GM21360 (cell line): ENCODE measurements around the gene POSTN.
"Not testable (repeated sequence)": the region's sequence is repeated elsewhere in the genome, so short reads cannot be mapped to it uniquely, and the experiment has no call there.

Source experiments
- ATAC-seq: cut with Tn5 transposase; IDR thresholded peaks from one replicate; pipeline ENCODE4 v1.9.1; 2021; ENCODE audit warnings: mild to moderate bottlenecking, moderate library complexity; ENCODE audit not compliant: unreplicated experiment

The POSTN gene

GRCh38 chr13:37596805-37597204, 1.8 kb downstream of the POSTN start:
- ATAC-seq, result no peak

GRCh38 chr13:37595162-37595561, 3.4 kb downstream of the POSTN start:
- ATAC-seq, result no peak

GRCh38 chr13:37594550-37594949, 4.0 kb downstream of the POSTN start:
- ATAC-seq, result no peak

- not testable (repeated sequence) for ATAC-seq
Observed at GRCh38 chr13:37589381-37589780, 9.2 kb downstream of the POSTN start.

DNA sequence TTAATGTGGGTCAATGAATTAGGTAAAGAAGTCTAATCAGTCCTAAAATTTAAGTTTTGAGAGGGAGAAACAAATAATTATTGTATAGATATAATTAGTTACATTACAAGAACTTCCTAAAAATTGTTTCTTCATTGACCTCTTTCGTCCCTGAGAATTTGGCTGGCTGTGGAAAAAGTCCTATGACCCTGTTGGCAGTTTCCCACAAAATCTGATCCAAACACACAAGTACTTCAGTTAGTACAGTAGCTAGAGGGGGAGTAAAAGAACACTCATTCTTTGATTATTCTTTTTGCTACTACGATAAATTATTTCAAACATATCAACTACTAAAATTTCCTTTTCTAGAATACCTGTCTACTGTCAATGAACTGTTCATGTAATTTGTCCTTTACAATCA, 11.3 kb downstream of the POSTN start:
- ATAC-seq, result no peak

DNA sequence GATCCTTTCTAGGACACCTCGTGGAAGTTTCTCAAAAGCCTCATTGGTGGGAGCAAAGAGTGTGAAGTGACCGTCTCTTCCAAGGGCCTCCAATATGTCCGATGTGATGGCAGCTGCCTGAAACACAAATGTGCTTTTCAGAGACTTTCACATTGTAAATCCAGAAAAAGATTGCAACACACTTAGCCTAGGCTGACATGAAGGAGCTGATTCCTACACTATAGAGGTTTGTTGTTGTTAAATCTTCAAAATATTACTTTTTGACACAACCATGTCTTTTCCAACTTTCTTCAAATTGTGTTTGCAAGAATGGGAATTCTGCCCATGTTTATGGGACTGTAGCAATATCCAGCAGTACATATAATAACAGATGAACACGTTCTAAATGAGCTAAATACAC, 12.4 kb downstream of the POSTN start:
- ATAC-seq, result no peak

DNA sequence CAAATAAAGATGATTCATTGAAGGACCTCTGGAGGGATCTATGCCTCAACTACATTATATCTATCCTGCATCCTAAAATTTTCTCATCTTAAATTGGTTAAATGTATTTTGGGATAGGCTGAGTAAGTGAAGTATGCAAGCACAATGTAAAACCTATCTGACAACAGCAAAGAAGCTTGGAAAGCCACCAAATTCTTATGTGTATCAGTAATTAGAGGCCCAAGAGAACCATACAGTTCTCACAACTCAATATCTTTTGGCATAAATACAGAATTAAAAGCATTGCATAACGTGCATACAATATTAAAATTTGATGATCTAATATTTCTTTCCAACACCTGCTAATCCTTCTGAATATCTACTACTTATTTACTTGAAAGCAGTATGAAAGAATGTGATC, 13.0 kb downstream of the POSTN start:
- ATAC-seq, result no peak

DNA sequence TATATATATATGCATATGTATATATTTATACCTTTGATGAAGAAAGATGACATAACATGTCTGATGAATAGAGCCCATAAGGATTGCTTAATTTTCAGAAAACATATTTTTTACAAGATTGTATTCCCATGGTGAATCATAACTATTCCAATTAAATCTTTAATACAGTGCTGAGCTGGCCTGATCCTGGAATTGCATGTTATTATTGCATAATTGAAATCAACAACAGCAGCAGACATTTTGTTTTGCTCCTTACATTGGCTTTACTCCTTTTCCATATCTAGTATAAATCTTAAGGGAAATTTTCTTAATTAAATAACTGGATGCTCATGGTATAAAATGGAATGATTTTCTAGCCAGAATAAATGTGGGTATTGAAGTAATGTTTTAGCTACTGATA, 22.0 kb downstream of the POSTN start:
- ATAC-seq, result no peak

DNA sequence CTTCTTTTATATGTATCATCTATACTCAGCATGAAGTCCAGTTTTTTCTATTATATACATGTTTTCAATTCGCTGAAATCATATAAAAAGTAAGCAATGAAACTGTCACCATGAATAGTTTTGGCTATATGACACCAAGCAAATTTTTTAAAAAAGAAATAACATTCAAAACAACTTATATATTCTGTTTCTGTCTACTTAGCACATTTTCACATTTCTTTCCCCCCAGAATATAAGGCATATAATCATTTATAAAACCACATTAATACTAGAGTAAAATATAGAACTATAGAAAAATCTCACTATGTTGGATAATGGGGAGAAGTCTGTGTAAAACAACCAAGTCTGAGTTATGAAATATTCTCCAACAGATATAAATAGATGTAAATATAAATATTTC, 33.1 kb downstream of the POSTN start:
- no peak for ATAC-seq

DNA sequence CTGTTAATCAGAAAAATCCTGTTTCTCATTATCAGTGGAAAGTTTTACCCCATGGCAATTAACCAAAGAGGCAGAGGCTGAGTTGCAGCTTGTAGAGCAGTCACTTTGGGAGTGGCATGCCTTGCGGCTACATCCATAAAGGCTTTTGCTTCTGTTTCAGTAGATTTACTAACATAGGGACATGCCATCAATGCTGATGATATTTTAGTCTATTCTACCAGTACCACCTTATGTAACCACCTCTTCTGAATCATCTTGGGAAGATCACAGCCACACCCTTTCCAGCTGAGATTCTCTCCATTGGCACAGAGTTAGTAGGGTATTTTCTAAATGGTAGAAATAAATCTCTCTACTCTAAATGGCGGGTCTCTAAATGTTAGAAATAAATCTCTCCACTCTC, 37.5 kb downstream of the POSTN start:
- no peak for ATAC-seq

DNA sequence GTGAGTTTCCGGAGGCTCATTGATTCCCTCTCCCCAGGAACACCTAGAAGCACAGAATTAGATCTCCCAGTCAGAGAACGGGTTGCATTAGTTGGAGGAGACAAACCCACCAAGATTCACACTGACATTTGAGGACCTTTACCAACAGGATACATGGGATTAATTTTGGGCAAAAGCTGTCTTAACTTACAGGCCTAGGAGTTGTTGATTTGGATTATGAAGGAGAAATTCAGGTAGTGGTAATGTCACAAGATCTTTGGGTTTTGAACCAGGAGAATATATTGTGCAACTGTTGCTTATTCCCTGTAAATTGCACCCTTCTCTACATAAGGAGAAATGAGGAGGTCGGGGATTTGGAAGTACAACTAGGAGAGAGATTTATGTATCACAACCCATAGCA, 38.0 kb downstream of the POSTN start:
- no peak for ATAC-seq

GRCh38 chr13:37558766-37559165, 39.8 kb downstream of the POSTN start:
- not testable (repeated sequence) for ATAC-seq

DNA sequence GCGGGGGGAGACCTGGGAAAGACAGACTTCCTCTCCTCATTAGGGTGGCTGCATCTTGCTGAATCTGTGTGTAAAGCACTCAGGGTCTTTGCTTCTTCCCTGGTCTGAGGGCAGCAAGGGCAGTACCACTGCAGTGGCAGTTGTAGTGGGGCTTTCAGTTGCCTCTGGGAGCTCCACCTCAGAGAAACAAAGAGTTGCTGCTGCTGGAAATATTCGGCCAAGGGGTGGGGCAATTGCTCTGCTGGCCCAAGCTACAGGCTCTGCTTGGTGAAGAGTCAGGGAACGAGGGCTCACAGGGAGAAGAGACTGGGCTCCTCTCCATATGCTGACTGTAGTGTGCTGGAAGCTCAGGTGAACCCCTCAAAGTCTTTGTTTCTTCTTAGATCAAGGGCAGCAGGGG, 52.5 kb downstream of the POSTN start:
- no peak for ATAC-seq

- no peak for ATAC-seq
Observed at GRCh38 chr13:37544995-37545394, 53.6 kb downstream of the POSTN start.

GRCh38 chr13:37539976-37540605, 58.5 kb downstream of the POSTN start:
- ATAC-seq, result no peak

DNA sequence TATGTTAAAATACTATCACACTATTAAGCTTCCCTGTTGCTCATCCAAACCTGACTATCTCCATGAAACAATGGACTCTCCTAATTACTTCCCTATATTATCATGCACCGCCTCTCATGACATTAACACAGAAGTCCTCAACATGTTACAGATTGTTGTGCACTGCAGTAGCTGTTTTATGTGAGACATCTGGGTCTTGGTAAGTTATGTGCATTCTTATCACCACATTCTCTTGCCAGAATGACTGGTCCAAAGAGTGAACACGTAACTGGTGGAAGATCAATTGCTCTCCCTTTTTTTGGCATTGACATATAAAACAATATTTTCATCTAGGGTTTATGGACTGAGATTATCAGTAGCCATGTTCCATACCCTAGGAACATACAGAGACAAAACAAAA, 59.4 kb downstream of the POSTN start:
- no peak for ATAC-seq

DNA sequence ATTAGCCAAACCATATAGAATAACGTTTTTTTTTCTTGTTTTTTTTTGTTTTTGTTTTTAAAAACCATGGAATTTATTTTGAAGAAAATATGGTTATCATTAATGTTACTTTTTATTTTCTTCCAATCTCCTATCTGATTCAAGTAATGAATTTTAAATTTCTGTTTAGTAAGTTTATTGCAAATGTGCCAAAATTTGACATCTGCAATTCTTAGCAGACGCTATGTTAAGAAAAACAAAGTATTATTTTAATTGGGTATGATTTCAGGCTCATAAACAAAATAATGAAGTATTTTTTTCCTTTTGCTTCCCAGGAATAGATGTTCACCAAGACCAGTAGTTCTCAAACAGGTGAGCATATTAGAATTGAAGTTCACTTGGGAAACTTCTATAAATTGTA, 63.1 kb downstream of the POSTN start:
- ATAC-seq, result no peak

GRCh38 chr13:37534676-37535075, 63.9 kb downstream of the POSTN start:
- ATAC-seq, result no peak

DNA sequence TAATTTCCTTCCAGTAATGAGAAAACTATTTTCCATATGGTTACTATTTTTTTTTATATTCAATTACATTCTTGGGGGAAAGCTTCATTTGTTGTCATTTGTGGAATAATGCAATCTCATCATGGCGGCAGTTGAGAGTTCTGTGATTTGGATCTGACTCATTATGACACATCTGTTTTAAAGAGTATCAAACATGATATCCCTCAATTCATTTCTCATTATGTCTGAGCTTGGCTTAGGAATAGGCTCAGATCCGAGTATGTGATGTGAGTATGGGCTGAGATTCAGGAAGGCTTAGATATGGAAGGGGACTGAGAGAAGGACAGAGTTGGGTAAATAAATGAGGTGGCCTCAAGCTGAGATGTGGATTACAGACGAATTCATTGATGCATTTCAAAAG, 64.4 kb downstream of the POSTN start:
- ATAC-seq, result no peak

DNA sequence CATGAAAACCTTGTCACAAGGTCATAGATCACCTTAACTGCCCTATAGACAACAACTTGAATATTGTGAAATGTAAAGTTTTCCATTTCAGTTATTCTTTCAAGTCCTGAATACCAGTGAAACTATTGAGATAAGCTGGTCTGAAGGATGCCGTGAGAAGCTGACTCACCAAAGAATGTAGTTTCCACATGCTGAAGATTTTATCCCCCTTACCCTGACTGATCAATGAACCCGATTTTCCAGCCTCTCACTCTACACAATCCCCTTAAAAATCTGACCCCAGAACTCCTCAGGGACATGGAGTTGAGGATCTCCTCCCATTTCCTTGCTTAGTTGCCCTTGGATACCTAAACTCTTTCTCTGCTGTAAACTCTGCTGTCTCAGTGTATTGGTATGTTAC, 67.5 kb downstream of the POSTN start:
- ATAC-seq, result no peak

GRCh38 chr13:37529751-37530385, 68.7 kb downstream of the POSTN start:
- no peak for ATAC-seq

GRCh38 chr13:37526710-37527473, 71.7 kb downstream of the POSTN start:
- no peak for ATAC-seq
